ENCODE results near the gene AUTS2.

Gene AUTS2

GRCh38 chr7:70525991-70526390 lies 927.7 kb downstream of the AUTS2 start:
- H3K27me3 ChIP-seq (ENCODE audit: insufficient read depth, low read length, poor library complexity, severe bottlenecking): no peaks in the 10 kb centered on the region
- TF ChIP-seq EZH2phosphoT487 (IDR thresholded peaks at IDR 0.05; ENCODE audit: borderline replicate concordance): no peak
- TF ChIP-seq, protein P1, sequence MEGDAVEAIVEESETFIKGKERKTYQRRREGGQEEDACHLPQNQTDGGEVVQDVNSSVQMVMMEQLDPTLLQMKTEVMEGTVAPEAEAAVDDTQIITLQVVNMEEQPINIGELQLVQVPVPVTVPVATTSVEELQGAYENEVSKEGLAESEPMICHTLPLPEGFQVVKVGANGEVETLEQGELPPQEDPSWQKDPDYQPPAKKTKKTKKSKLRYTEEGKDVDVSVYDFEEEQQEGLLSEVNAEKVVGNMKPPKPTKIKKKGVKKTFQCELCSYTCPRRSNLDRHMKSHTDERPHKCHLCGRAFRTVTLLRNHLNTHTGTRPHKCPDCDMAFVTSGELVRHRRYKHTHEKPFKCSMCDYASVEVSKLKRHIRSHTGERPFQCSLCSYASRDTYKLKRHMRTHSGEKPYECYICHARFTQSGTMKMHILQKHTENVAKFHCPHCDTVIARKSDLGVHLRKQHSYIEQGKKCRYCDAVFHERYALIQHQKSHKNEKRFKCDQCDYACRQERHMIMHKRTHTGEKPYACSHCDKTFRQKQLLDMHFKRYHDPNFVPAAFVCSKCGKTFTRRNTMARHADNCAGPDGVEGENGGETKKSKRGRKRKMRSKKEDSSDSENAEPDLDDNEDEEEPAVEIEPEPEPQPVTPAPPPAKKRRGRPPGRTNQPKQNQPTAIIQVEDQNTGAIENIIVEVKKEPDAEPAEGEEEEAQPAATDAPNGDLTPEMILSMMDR (conservative IDR thresholded peaks at IDR 0.05; ENCODE audit: low read length): no peak
- H3K9me3 ChIP-seq (ENCODE audit: insufficient read depth, low read depth, low read length): no peaks in the 10 kb centered on the region
- H3K4me2 ChIP-seq (ENCODE audit: low read depth, low read length, poor library complexity, severe bottlenecking): no peak overlapping the region
- H3K9me2 ChIP-seq (replicated peaks; ENCODE audit: low read depth, low read length): no peaks in the 10 kb centered on the region
- no peaks in the 10 kb centered on the region for H4K20me1 ChIP-seq (ENCODE audit: insufficient read depth, low read length, poor library complexity, severe bottlenecking)
- H3K79me2 ChIP-seq (ENCODE audit: insufficient read depth, low read length): no peaks in the 10 kb centered on the region
- no peak overlapping the region for H2AFZ ChIP-seq (ENCODE audit: low read length)
- H3K9ac ChIP-seq (ENCODE audit: low read depth, low read length, poor library complexity, severe bottlenecking): no peak overlapping the region
- no peaks in the 10 kb centered on the region for H3F3A ChIP-seq (ENCODE audit: low read depth)
- H3K4me1 ChIP-seq (ENCODE audit: insufficient read depth, low read length, poor library complexity, severe bottlenecking): peaks cover 8% of the 10 kb centered on the region
- no peaks in the 10 kb centered on the region for H3K36me3 ChIP-seq (ENCODE audit: insufficient read depth, low read length)
- H3K4me3 ChIP-seq (ENCODE audit: low read length, poor library complexity, severe bottlenecking): no peak overlapping the region

GRCh38 chr7:70527520-70528115 lies 929.3 kb downstream of the AUTS2 start:
- peaks cover 8% of the 10 kb centered on the region for H3K4me1 ChIP-seq (ENCODE audit: insufficient read depth, low read length, poor library complexity, severe bottlenecking)
- H3K36me3 ChIP-seq (ENCODE audit: insufficient read depth, low read length): no peaks in the 10 kb centered on the region
- no peaks in the 10 kb centered on the region for H4K20me1 ChIP-seq (ENCODE audit: insufficient read depth, low read length, poor library complexity, severe bottlenecking)
- no peak for TF ChIP-seq EZH2phosphoT487 (IDR thresholded peaks at IDR 0.05; ENCODE audit: borderline replicate concordance)
- TF ChIP-seq, protein P1 (conservative IDR thresholded peaks at IDR 0.05; ENCODE audit: low read length): no peak
- H3K27me3 ChIP-seq (ENCODE audit: insufficient read depth, low read length, poor library complexity, severe bottlenecking): no peaks in the 10 kb centered on the region
- H3F3A ChIP-seq (ENCODE audit: low read depth): no peaks in the 10 kb centered on the region
- no peak overlapping the region for H2AFZ ChIP-seq (ENCODE audit: low read length)
- H3K9ac ChIP-seq (ENCODE audit: low read depth, low read length, poor library complexity, severe bottlenecking): no peak overlapping the region
- H3K9me2 ChIP-seq (replicated peaks; ENCODE audit: low read depth, low read length): no peaks in the 10 kb centered on the region
- no peak overlapping the region for H3K4me3 ChIP-seq (ENCODE audit: low read length, poor library complexity, severe bottlenecking)
- H3K79me2 ChIP-seq (ENCODE audit: insufficient read depth, low read length): no peaks in the 10 kb centered on the region
- H3K4me2 ChIP-seq (ENCODE audit: low read depth, low read length, poor library complexity, severe bottlenecking): peak overlapping the region; percentile 7
- H3K9me3 ChIP-seq (ENCODE audit: insufficient read depth, low read depth, low read length): no peaks in the 10 kb centered on the region

DNA sequence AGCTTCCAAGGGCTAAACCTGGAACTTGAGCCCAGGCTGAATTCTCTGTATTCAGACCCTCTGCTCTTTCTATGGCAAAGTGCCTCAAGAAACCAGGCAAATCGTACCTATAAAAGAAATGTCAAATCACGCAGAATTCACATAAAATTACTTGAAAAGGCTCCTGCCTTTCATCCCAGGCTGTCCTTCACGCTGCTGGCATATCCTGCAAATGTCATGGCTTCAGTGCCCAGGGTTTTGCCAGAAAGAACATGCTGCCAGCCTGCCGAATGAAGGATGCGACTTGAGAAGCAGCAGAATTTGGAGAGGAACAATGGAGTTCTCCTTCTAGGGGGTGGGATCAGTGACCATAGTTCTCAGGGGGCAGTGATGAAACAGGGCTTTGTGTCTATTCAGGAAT lies 931.2 kb downstream of the AUTS2 start:
- no peaks in the 10 kb centered on the region for H3K36me3 ChIP-seq (ENCODE audit: insufficient read depth, low read length)
- H3K27me3 ChIP-seq (ENCODE audit: insufficient read depth, low read length, poor library complexity, severe bottlenecking): no peaks in the 10 kb centered on the region
- H4K20me1 ChIP-seq (ENCODE audit: insufficient read depth, low read length, poor library complexity, severe bottlenecking): no peaks in the 10 kb centered on the region
- H2AFZ ChIP-seq (ENCODE audit: low read length): no peak overlapping the region
- no peak overlapping the region for H3K4me3 ChIP-seq (ENCODE audit: low read length, poor library complexity, severe bottlenecking)
- H3K9me2 ChIP-seq (replicated peaks; ENCODE audit: low read depth, low read length): no peaks in the 10 kb centered on the region
- H3F3A ChIP-seq (ENCODE audit: low read depth): no peaks in the 10 kb centered on the region
- H3K9ac ChIP-seq (ENCODE audit: low read depth, low read length, poor library complexity, severe bottlenecking): no peak overlapping the region
- TF ChIP-seq, protein P1 (conservative IDR thresholded peaks at IDR 0.05; ENCODE audit: low read length): no peak
- TF ChIP-seq EZH2phosphoT487 (IDR thresholded peaks at IDR 0.05; ENCODE audit: borderline replicate concordance): no peak
- H3K79me2 ChIP-seq (ENCODE audit: insufficient read depth, low read length): no peaks in the 10 kb centered on the region
- no peak overlapping the region for H3K4me2 ChIP-seq (ENCODE audit: low read depth, low read length, poor library complexity, severe bottlenecking)
- no peaks in the 10 kb centered on the region for H3K9me3 ChIP-seq (ENCODE audit: insufficient read depth, low read depth, low read length)
- H3K4me1 ChIP-seq (ENCODE audit: insufficient read depth, low read length, poor library complexity, severe bottlenecking): peaks cover 8% of the 10 kb centered on the region
